CD8-positive, alpha-beta memory T cell (primary cell): ENCODE measurements around the gene PRMT9. TPM values are rescaled to one million over a fixed set of nuclear protein-coding genes. Genes with fewer than 3 reads are reported as not detected.
A peak's percentile ranks its signal among the peaks of the same experiment; 100 is the strongest.

Source experiments
- CTCF ChIA-PET: fragments of 350-600 bp; sonication (Branson Sonifier 250); formaldehyde crosslinking; loops from one replicate; lab custom pipeline; 2021; ENCODE audit warnings: antibody characterized with exemption; lab: Charles Lee
- POLR2A ChIA-PET: fragments of 350-600 bp; sonication (Branson Sonifier 250); formaldehyde crosslinking; loops from one replicate; lab custom pipeline; 2021; ENCODE audit warnings: antibody characterized with exemption; lab: Charles Lee
- DNase-seq, 5 donors: peaks; one replicate each; pipeline versions ENCODE4 v3.0.0 to v3.0.0-alpha.2; 2020 to 2022; ENCODE audit warnings: mixed read lengths in 1 of 5
- H3K27ac ChIP-seq: one replicate; pipeline ENCODE4 v1.7.0; 2013; ENCODE audit warnings: low read depth, mild to moderate bottlenecking, low read length, moderate library complexity
- H3K27me3 ChIP-seq: 2 replicates; pipeline ENCODE4 v1.7.0; 2013; ENCODE audit warnings: low read length, mild to moderate bottlenecking; ENCODE audit not compliant: insufficient read depth, poor library complexity, severe bottlenecking
- H3K36me3 ChIP-seq: 2 replicates; pipeline ENCODE4 v1.7.0; 2013; ENCODE audit warnings: mild to moderate bottlenecking, low read length, moderate library complexity; ENCODE audit not compliant: insufficient read depth
- H3K4me1 ChIP-seq: 2 replicates; pipeline ENCODE4 v1.7.0; 2013; ENCODE audit warnings: mild to moderate bottlenecking, low read length, moderate library complexity; ENCODE audit not compliant: insufficient read depth
- H3K4me3 ChIP-seq: 2 replicates; pipeline ENCODE4 v1.7.0; 2013; ENCODE audit warnings: mild to moderate bottlenecking, low read length
- H3K9me3 ChIP-seq: 2 replicates; pipeline ENCODE4 v1.7.0; 2013; ENCODE audit warnings: mild to moderate bottlenecking, low read length
- H3K27ac Mint-ChIP-seq, 8 donors: one replicate each; pipeline ENCODE4 v1.8.0; 2020 to 2021; ENCODE audit warnings: mixed read lengths in 8 of 8, mild to moderate bottlenecking in 6 of 8, inconsistent platforms in 3 of 8, moderate library complexity in 3 of 8
- H3K27me3 Mint-ChIP-seq, 2 donors: one replicate each; pipeline ENCODE4 v1.8.0; 2020 to 2021; ENCODE audit warnings: mixed read lengths in 2 of 2, mild to moderate bottlenecking in 1 of 2, moderate library complexity in 1 of 2
- H3K36me3 Mint-ChIP-seq, 3 donors: one replicate each; pipeline ENCODE4 v1.8.0; 2020 to 2021; ENCODE audit warnings: mixed read lengths in 3 of 3, inconsistent platforms in 1 of 3, mild to moderate bottlenecking in 1 of 3
- H3K4me1 Mint-ChIP-seq, 3 donors: one replicate each; pipeline ENCODE4 v1.8.0; 2020 to 2021; ENCODE audit warnings: mixed read lengths in 3 of 3, inconsistent platforms in 1 of 3, mild to moderate bottlenecking in 1 of 3
- H3K4me3 Mint-ChIP-seq, 7 donors: one replicate each; pipeline ENCODE4 v1.8.0; 2020 to 2021; ENCODE audit warnings: mixed read lengths in 7 of 7, mild to moderate bottlenecking in 6 of 7, moderate library complexity in 4 of 7, inconsistent platforms in 2 of 7
- H3K9me3 Mint-ChIP-seq, 5 donors: one replicate each; pipeline ENCODE4 v1.8.0; 2020 to 2022; ENCODE audit warnings: mixed read lengths in 5 of 5, mild to moderate bottlenecking in 3 of 5, moderate library complexity in 2 of 5, inconsistent platforms in 1 of 5
- polyA plus RNA-seq: library from polyadenylated mRNA; unstranded; fragments of 300-500 nt; fragmentation: Illumina TruSeq; gene quantifications from one replicate; pipeline ENCODE4 v1.2.3, GENCODE V29; 2021
- total RNA-seq, 2 experiments: library from RNA; stranded (reverse); gene quantifications; one replicate each; pipeline ENCODE4 v1.2.3, GENCODE V29; 2021

The PRMT9 gene
- total and polyA plus RNA-seq, 3 experiments from 2014 or later = 5.5 to 6.9 (median 5.9) TPM

DNA sequence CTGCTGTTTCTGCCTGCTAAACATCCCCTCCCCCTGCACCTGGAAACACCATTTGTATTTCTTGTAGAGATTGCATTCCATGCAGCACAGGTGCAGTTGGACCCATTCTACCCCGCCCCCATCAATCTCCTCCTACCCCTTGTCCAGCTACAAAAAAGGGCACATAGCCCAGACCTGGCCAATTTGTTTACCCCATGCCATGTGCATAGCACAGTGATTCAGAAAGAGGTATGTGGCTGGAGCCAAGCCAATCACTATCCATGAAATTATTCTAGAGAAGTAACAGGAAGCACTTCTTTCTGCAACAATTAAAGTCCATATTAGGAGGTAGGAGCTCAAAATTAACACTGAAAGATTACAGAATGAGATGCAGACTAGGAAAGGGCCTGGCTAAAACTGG, 87.0 kb downstream of the PRMT9 start:
- ChIA-PET POLR2A (no interaction called here), CTCF (interaction anchor here (0.7 to 1.5 kb wide), 3 partner anchors 20 to 259 kb away, joined by 3 read pairs; partner anchors contain the start of gene TMEM184C)
- no peaks in the 10 kb centered on the region for H3K36me3 Mint-ChIP-seq
- DNase-seq = no peak
- H3K27me3 ChIP-seq = no peaks in the 10 kb centered on the region
- no peak overlapping the region for H3K4me3 ChIP-seq
- H3K36me3 ChIP-seq = no peaks in the 10 kb centered on the region
- no peak overlapping the region for H3K4me3 Mint-ChIP-seq
- H3K9me3 ChIP-seq = no peaks in the 10 kb centered on the region
- peak overlapping the region in 2 of 8 donors; percentile 24 to 43 for H3K27ac Mint-ChIP-seq
- no peaks in the 10 kb centered on the region for H3K9me3 Mint-ChIP-seq
- H3K4me1 Mint-ChIP-seq = peaks cover 2 to 6% (median 6%) of the 10 kb centered on the region in 3 donors
- no peaks in the 10 kb centered on the region for H3K4me1 ChIP-seq
- no peak overlapping the region for H3K27ac ChIP-seq
- peaks cover 5 to 14% of the 10 kb centered on the region in 2 donors for H3K27me3 Mint-ChIP-seq

DNA sequence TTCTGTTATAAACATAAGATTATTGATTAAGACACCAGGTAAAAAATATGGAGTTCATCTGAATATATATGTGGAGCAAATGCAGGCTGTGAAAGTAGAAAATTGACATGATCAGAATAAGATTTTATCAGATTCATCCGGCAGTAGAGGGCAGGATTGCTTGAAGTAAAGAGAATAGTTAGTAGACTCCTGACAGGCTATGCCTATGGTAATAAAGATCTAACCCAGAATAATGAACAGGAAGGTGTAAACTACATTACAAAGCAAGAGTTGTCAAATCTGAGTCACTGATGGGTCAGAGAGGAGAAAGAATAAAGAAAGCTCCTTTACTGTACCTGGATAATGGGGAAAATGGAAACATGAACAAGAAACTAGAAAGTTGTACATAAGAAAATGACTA, 87.6 kb downstream of the PRMT9 start:
- H3K27ac ChIP-seq = no peak overlapping the region
- ChIA-PET CTCF (interaction anchor here (1.1 to 1.5 kb wide), 3 partner anchors 20 to 270 kb away, joined by 3 read pairs; partner anchors contain the start of gene TMEM184C), POLR2A (no interaction called here)
- Mint-ChIP-seq H3K4me3 (no peak overlapping the region), H3K9me3 (no peaks in the 10 kb centered on the region), H3K4me1 (peaks cover 2 to 6% (median 6%) of the 10 kb centered on the region in 3 donors), H3K27ac (no peak overlapping the region), H3K27me3 (peaks cover 5 to 12% of the 10 kb centered on the region in 2 donors), H3K36me3 (no peaks in the 10 kb centered on the region)
- no peaks in the 10 kb centered on the region for H3K4me1 ChIP-seq
- H3K27me3 ChIP-seq = no peaks in the 10 kb centered on the region
- DNase-seq = no peak
- H3K9me3 ChIP-seq = no peaks in the 10 kb centered on the region
- H3K4me3 ChIP-seq = no peak overlapping the region
- H3K36me3 ChIP-seq = no peaks in the 10 kb centered on the region

DNA sequence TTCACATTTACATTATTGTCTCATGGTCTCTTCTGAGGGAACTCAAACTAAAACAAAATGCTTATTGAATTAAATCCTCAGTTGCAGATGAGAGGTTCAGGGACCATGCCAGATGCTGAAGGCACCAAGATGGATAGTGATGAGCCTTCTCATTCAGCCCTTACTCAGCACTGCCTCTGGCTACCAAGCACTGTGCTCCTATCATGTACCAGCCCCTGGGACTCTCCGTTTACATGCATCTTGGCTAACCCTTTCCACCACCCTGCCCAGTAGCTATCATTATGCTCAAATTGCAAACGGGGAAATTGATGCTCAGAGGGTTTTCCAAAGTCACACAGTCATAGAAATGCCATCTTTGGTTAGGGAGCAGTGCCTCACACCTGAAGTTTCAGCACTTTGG, 89.4 kb downstream of the PRMT9 start:
- no peak for DNase-seq
- Mint-ChIP-seq H3K36me3 (no peaks in the 10 kb centered on the region), H3K27me3 (peaks cover 5 to 8% of the 10 kb centered on the region in 2 donors), H3K4me3 (no peak overlapping the region), H3K27ac (peak overlapping the region in 1 of 8 donors; percentile 23), H3K4me1 (peaks cover 5 to 10% (median 9%) of the 10 kb centered on the region in 3 donors), H3K9me3 (no peaks in the 10 kb centered on the region)
- H3K27me3 ChIP-seq = no peaks in the 10 kb centered on the region
- H3K27ac ChIP-seq = no peak overlapping the region
- no peaks in the 10 kb centered on the region for H3K9me3 ChIP-seq
- POLR2A ChIA-PET = no interaction called here
- CTCF ChIA-PET = no interaction called here
- H3K36me3 ChIP-seq = no peaks in the 10 kb centered on the region
- no peak overlapping the region for H3K4me3 ChIP-seq
- H3K4me1 ChIP-seq = no peaks in the 10 kb centered on the region

DNA sequence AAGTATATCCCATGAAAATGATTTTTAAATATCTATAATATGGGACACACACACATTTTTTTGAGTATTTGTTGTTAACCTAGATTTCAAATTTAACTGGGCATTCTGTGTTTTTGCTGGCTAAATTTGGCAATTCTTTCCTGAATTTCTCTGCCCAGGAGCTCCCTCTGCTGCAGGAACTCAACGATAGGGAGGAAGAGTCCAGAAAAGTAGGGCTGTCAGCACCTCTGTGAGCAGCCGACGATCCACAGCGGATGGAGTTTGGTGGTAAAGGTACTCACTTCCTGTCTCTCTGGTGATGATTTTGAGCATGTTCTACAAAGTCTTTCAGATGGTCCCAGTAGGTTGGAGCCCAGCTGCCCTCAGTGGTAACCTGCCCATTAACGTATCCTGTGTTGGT, 89.9 kb downstream of the PRMT9 start:
- Mint-ChIP-seq H3K27ac (peak overlapping the region in 1 of 8 donors; percentile 37), H3K27me3 (peaks cover 5 to 6% of the 10 kb centered on the region in 2 donors), H3K9me3 (no peaks in the 10 kb centered on the region), H3K4me1 (peaks cover 5 to 10% (median 9%) of the 10 kb centered on the region in 3 donors), H3K4me3 (no peak overlapping the region), H3K36me3 (no peaks in the 10 kb centered on the region)
- H3K9me3 ChIP-seq = no peaks in the 10 kb centered on the region
- no peak for DNase-seq
- POLR2A ChIA-PET = no interaction called here
- no peaks in the 10 kb centered on the region for H3K36me3 ChIP-seq
- no peak overlapping the region for H3K27ac ChIP-seq
- H3K4me1 ChIP-seq = no peaks in the 10 kb centered on the region
- CTCF ChIA-PET = no interaction called here
- no peaks in the 10 kb centered on the region for H3K27me3 ChIP-seq
- H3K4me3 ChIP-seq = no peak overlapping the region

DNA sequence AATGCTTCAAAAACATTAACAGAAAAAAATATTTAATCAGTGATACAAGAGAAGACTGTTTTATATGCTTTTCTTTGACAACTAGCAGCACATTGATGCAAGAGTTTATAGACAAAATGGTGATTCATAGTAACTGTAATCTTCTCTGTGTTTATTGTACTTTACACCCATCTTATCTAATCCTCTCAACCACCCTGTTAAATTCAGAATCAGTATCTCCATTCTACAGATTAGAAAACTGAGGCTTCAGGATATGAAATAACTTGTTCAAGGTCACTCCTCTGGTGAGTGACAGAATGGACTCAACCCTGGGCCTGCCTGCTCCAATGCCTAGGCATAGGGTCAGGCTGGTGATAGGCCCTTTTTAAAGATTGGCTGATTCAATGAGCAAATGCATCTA, 92.9 kb downstream of the PRMT9 start:
- no peaks in the 10 kb centered on the region for H3K4me1 ChIP-seq
- peaks cover 5 to 8% of the 10 kb centered on the region in 2 donors for H3K27me3 Mint-ChIP-seq
- H3K9me3 Mint-ChIP-seq = no peaks in the 10 kb centered on the region
- H3K27ac ChIP-seq = no peak overlapping the region
- H3K4me1 Mint-ChIP-seq = peaks cover 5 to 10% (median 9%) of the 10 kb centered on the region in 3 donors
- no peak overlapping the region for H3K27ac Mint-ChIP-seq
- H3K4me3 Mint-ChIP-seq = no peak overlapping the region
- no peak for DNase-seq
- ChIA-PET POLR2A (no interaction called here), CTCF (interaction anchor here (1.2 to 1.3 kb wide), 2 partner anchors 52 to 72 kb away, joined by 3 to 4 read pairs; no protein-coding TSS in a partner anchor)
- H3K4me3 ChIP-seq = no peak overlapping the region
- no peaks in the 10 kb centered on the region for H3K36me3 ChIP-seq
- H3K27me3 ChIP-seq = no peaks in the 10 kb centered on the region
- H3K9me3 ChIP-seq = no peaks in the 10 kb centered on the region
- H3K36me3 Mint-ChIP-seq = no peaks in the 10 kb centered on the region

DNA sequence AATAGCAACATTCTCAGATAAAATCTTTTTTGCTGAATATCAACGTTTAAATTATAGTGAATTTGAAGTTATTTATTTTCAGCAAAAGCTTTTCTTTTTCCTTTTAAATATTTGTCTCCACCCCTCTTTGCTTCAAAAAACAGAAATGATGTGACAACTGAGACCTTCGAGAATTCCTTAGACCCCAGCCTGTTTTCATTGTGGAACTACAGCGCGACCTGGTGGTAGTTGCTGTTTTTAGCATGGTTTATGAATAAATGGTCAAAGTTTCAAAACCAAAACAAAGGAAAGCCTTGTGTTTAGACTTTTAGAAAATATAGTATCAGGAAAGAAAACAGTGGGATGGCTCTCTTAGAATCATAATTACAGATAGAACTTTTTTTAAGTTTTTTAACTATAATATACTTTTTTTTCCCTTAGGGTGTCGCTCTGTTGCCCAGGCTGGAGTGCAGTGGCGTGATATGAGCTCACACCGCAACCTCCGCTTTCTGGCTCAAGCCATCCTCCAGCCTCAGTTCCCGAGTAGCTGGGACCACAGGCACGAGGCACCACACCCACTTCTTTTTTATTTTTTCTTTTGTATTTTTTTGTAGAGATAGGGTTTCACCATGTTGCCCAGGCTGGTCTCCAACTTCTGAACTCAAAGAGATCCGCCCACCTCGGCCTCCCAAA, 93.6 kb downstream of the PRMT9 start:
- ChIA-PET CTCF (interaction anchor here (0.8 to 1.3 kb wide), 4 partner anchors 13 to 277 kb away, joined by 3 to 4 read pairs (median 4); no protein-coding TSS in a partner anchor), POLR2A (no interaction called here)
- Mint-ChIP-seq H3K4me3 (no peak overlapping the region), H3K4me1 (peaks cover 5 to 10% (median 9%) of the 10 kb centered on the region in 3 donors), H3K27me3 (peaks cover 5 to 13% of the 10 kb centered on the region in 2 donors), H3K27ac (no peak overlapping the region), H3K36me3 (peaks cover 0 to 3% (median 0%) of the 10 kb centered on the region in 3 donors), H3K9me3 (peaks cover 0 to 2% (median 0%) of the 10 kb centered on the region in 5 donors)
- H3K36me3 ChIP-seq = no peaks in the 10 kb centered on the region
- H3K27me3 ChIP-seq = no peaks in the 10 kb centered on the region
- H3K9me3 ChIP-seq = no peaks in the 10 kb centered on the region
- no peak overlapping the region for H3K4me3 ChIP-seq
- H3K27ac ChIP-seq = no peak overlapping the region
- peak in 2 of 5 donors; percentile 4 to 18 for DNase-seq
- H3K4me1 ChIP-seq = no peaks in the 10 kb centered on the region

DNA sequence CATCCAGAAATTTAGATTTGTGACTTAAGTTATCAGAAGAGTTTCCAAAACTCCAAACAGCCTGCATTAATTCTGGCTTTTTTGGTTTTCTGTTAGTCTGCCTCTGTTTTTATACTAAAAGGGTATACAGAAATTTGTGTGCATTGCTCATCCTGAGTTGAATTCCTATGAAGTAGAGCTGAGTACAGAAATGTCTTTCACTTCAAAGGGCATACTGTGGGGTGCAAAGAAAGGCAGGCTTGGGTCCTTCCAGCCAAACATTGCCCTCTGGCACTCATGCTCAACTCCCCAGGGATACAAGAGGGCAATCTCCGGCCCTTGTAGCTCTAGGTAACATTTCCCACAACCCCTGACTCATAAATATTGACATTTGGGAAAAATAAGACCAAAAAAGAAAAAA, 94.4 kb downstream of the PRMT9 start:
- Histone ChIP-seq H3K9me3 (no peaks in the 10 kb centered on the region), H3K27me3 (no peaks in the 10 kb centered on the region), H3K36me3 (no peaks in the 10 kb centered on the region), H3K4me1 (no peaks in the 10 kb centered on the region), H3K4me3 (no peak overlapping the region), H3K27ac (no peak overlapping the region)
- Mint-ChIP-seq H3K4me1 (peaks cover 5 to 10% (median 9%) of the 10 kb centered on the region in 3 donors), H3K36me3 (peaks cover 0 to 5% (median under 1%) of the 10 kb centered on the region in 3 donors), H3K9me3 (peaks cover 0 to 3% (median 2%) of the 10 kb centered on the region in 5 donors), H3K27me3 (peaks cover 3 to 17% of the 10 kb centered on the region in 2 donors), H3K27ac (peak overlapping the region in 1 of 8 donors; percentile 24), H3K4me3 (no peak overlapping the region)
- ChIA-PET POLR2A (no interaction called here), CTCF (interaction anchor here (0.8 to 1.3 kb wide), 4 partner anchors 12 to 278 kb away, joined by 3 to 4 read pairs (median 4); no protein-coding TSS in a partner anchor)
- DNase-seq = no peak
